ENCODE results near the gene HSPB9. TPM values are rescaled to one million over a fixed set of nuclear protein-coding genes. Genes with fewer than 3 reads are reported as not detected.
A peak's percentile ranks its signal among the peaks of the same experiment; 100 is the strongest.

Gene HSPB9
- total RNA-seq, 1 donor from 2014 or later: not detected

- Histone ChIP-seq H3K9me3 (no peaks in the 10 kb centered on the region), H3K27me3 (no peaks in the 10 kb centered on the region), H3K4me3 (no peak overlapping the region), H3K27ac (no peak overlapping the region), H3K36me3 (no peaks in the 10 kb centered on the region), H3K4me1 (no peaks in the 10 kb centered on the region)
- DNase-seq (ENCODE audit: low spot score in 2 of 2): no peak
- intact Hi-C loops (cut with DNase I): no loop called here
- TF ChIP-seq CTCF (IDR thresholded peaks at IDR 0.05): no peak
These were observed 31.4 kb upstream of the HSPB9 start for GRCh38 chr17:42090964-42091790.

- intact Hi-C loops (cut with DNase I): no loop called here
- Histone ChIP-seq H3K27me3 (peaks cover 7% of the 10 kb centered on the region), H3K4me3 (no peak overlapping the region), H3K27ac (no peak overlapping the region), H3K4me1 (no peaks in the 10 kb centered on the region), H3K9me3 (no peaks in the 10 kb centered on the region), H3K36me3 (no peaks in the 10 kb centered on the region)
- no peak for TF ChIP-seq CTCF (IDR thresholded peaks at IDR 0.05)
- DNase-seq (ENCODE audit: low spot score in 2 of 2): no peak
These were observed 29.7 kb upstream of the HSPB9 start for GRCh38 chr17:42092939-42093338.

GRCh38 chr17:42094375-42095069 is 28.1 kb upstream of the HSPB9 start:
- Histone ChIP-seq H3K9me3 (no peaks in the 10 kb centered on the region), H3K36me3 (no peaks in the 10 kb centered on the region), H3K27me3 (peaks cover 11% of the 10 kb centered on the region), H3K4me1 (peaks cover 3 to 4% of the 10 kb centered on the region in 2 donors), H3K4me3 (no peak overlapping the region), H3K27ac (no peak overlapping the region)
- no peak for DNase-seq (ENCODE audit: low spot score in 2 of 2)
- intact Hi-C loops (cut with DNase I): no loop called here
- no peak for TF ChIP-seq CTCF (IDR thresholded peaks at IDR 0.05)

- intact Hi-C loops (cut with DNase I): no loop called here
- Histone ChIP-seq H3K4me3 (no peak overlapping the region), H3K27ac (no peak overlapping the region), H3K9me3 (no peaks in the 10 kb centered on the region), H3K27me3 (peaks cover 11% of the 10 kb centered on the region), H3K36me3 (no peaks in the 10 kb centered on the region), H3K4me1 (peaks cover 3 to 4% of the 10 kb centered on the region in 2 donors)
- TF ChIP-seq CTCF (IDR thresholded peaks at IDR 0.05): no peak
- DNase-seq (ENCODE audit: low spot score in 2 of 2): no peak
These were observed 26.1 kb upstream of the HSPB9 start for GRCh38 chr17:42096360-42097111.

GRCh38 chr17:42097691-42098631 is 24.6 kb upstream of the HSPB9 start, which contains the start of gene ZNF385C:
ZNF385C (minus strand) TSS chr17:42098473; CDS start chr17:42063056, 35,417 bp downstream.
- intact Hi-C loops (cut with DNase I): no loop called here
- no peak for TF ChIP-seq CTCF (IDR thresholded peaks at IDR 0.05)
- Histone ChIP-seq H3K27me3 (peaks cover 11% of the 10 kb centered on the region), H3K9me3 (no peaks in the 10 kb centered on the region), H3K36me3 (no peaks in the 10 kb centered on the region), H3K4me3 (peak within 1 kb of the TSS; percentile 13 to 45), H3K27ac (no peak within 1 kb of the TSS), H3K4me1 (peaks cover 3 to 4% of the 10 kb centered on the region in 2 donors)
- DNase-seq (ENCODE audit: low spot score in 2 of 2): no peak

Measured in ascending aorta (tissue), 2 donors.